H1 (cell line): ENCODE measurements around the gene DLGAP5. TPM values are rescaled to one million over a fixed set of nuclear protein-coding genes. Genes with fewer than 3 reads are reported as not detected.

Experiments used
- CHD7 ChIP-seq: fragments of 300-600 bp; sonication (generic); IDR thresholded peaks from 2 replicates; pipeline ENCODE4 v1.7.1; 2012; ENCODE audit warnings: low read length, moderate library complexity, mild to moderate bottlenecking, inconsistent platforms; ENCODE audit not compliant: insufficient replicate concordance
- JUN ChIP-seq: IDR thresholded peaks from 2 replicates; pipeline ENCODE4 v1.6.1; 2011; ENCODE audit warnings: low read depth, mild to moderate bottlenecking, improper control_type of control experiment, low read length
- MAFK ChIP-seq: IDR thresholded peaks from 2 replicates; pipeline ENCODE4 v1.6.1; 2012; ENCODE audit warnings: low read depth, mild to moderate bottlenecking, improper control_type of control experiment, low read length
- RXRA ChIP-seq: IDR thresholded peaks from 2 replicates; pipeline ENCODE4 v1.6.1; 2011; ENCODE audit warnings: low read depth, mild to moderate bottlenecking, low read length, moderate library complexity; ENCODE audit not compliant: insufficient read depth
- SUZ12 ChIP-seq: fragments of 200-600 bp; sonication (generic); IDR thresholded peaks from 2 replicates; pipeline ENCODE4 v1.6.1; 2012; ENCODE audit warnings: mild to moderate bottlenecking, inconsistent platforms, low read length, moderate library complexity, mixed read lengths
- polyA plus RNA-seq, 7 experiments: library from polyadenylated mRNA; depleted of rRNA in 3 of 7; stranded (reverse) in 5 of 7; unstranded in 2 of 7; fragments of >200 nt in 5 of 7; fragments of 200-250 nt in 2 of 7; gene quantifications; 1 replicate in 5 of 7; 2 replicates in 1 of 7; 4 replicates in 1 of 7; pipeline versions ENCODE4 v1.2.1 to v1.2.3, GENCODE V29; 2011 to 2013; ENCODE audit warnings: missing spikeins in 2 of 7, mixed read lengths in 2 of 7
- total RNA-seq: library from RNA; stranded (reverse); fragmentation: NEBNext Ultra II Directional; extraction: Animal tissue kit (Norgen Biotek cat#: 25700); gene quantifications from 2 replicates; pipeline ENCODE4 v1.2.1, GENCODE V29; 2021

DLGAP5 gene
- total and polyA plus RNA-seq, 2 of the 8 experiments (the other 6 are each of a cell fraction or from before 2014, with no cell fraction given) = 16.9 to 155 TPM

- TF ChIP-seq RXRA (no peak), MAFK (no peak), SUZ12 (no peak), CHD7 (no peak), JUN (no peak)
- TF ChIP-seq, all 59 proteins: peak for 0
Observed at GRCh38 chr14:55180006-55180405, 11.4 kb downstream of the DLGAP5 start (continued).
